HS-5 (cell line): ENCODE data around the gene MCM10.

Experiments used
- DNase-seq: peaks from one replicate; pipeline ENCODE4 v3.0.0-alpha.2; 2012; ENCODE audit warnings: low read depth

The MCM10 gene

GRCh38 chr10:13165177-13165576 lies 3.8 kb downstream of the MCM10 start:
- DNase-seq, result no peak

DNA sequence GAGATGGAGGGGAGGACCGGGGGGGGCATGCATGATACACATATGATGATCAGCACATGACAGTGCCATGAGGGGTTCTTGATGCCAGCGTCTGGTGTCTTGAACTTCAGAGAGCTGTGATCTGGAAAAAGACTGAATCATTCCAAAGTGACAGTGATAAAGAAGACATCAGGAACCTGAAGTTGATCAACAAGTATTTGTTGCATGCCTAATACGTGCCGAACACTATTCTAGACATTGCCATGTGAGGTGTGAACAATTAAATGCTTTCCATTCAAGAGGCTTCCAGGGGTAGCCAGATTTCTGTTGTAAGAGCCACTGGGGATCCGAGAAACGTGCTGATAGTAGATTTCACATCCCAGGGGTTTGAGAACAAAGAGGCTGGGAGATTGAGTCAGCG lies 6.2 kb downstream of the MCM10 start:
- no peak for DNase-seq

DNA sequence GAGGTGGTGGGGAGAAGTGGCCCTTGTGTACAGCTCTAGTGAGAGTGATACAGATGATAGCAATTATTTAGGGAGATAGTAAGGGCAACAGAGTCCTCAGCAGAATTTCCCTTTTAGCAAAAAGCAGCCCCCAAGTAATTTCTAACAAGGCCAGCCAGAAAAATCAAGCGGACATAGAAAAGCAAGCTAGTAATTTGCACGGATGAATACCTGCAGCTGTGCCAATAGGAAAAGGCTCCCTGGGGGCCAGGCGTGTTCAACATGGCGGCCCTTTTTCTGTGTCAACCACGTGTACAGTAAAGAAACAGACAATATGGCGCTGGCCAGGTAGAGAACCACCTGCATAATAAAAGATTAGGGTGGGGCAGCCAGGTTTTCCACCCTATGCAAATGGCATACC lies 7.4 kb downstream of the MCM10 start:
- DNase-seq, result no peak

GRCh38 chr10:13173616-13174015 lies 12.3 kb downstream of the MCM10 start:
- DNase-seq, result no peak

DNA sequence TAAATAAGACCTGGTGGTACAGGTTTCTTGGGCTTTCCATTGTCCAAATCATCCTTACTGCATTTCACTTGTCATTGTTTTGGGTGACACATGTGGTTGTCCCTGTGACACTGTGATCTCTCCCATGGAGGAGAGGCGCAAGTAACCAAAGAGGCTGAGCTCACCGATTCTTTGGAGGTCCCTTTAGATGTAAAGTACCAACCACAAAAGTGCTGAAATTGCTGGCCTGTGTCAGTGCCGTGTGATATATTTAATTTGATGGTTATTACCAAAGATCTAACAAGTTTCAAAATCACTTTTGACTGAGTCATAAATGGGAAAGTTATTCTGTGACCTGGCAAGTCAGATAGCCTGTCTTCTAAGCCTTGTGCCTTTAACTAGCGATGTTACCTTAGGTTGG lies 19.4 kb downstream of the MCM10 start:
- no peak for DNase-seq

DNA sequence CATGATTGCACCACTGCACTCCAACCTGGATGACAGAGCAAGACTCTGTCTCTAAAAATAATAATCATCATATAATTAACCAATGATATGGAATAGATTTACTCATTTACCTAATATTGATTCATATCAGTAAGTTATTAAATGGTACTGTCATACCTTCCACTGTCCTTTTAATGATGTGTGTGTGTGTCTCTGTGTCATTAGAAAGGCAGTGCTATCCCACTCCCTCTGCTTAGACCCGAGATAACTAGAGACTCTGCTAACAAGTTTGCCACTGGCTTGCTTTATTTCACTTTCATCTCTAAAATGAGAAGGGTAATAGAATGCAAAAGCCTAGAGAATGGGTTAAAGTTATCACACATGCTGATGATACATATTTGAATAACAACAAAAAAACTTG lies 21.1 kb downstream of the MCM10 start:
- no peak for DNase-seq

DNA sequence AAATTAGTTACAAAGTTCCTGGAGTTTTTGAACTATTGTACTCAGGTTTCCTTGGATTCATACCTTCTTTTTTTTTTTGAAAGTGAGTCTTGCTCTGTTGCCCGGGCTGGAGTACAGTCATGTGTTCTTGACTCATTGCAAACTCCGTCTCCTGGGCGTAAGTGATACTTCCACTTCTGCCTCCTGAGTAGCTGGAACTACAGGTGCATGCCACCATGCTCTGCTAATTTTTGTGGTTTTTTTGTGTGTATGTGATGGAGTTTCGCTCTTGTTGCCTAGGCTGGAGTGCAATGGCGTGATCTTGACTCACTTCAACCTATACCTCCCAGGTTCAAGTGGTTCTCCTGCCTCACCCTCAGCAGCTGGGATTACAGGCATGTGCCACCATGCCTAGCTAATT lies 22.3 kb downstream of the MCM10 start:
- DNase-seq, result no peak

DNA sequence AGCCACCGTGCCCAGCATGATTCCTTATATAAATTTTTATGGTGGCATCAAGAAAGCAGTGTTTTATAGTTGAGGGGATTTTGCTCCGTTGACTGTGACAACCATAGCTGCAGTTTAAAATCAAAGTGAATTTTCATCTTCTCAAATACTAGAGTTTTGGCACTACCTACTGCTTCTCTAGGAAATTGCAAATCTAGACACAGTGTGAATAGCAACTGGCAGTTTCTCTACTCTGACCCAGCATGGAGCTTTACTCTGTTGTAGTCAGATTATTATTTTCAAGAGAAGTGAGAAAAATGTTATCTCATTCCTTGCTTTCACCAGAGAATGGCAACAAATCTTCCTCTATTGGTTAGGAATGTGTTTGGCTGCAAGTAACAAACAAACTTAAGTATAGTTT lies 22.9 kb downstream of the MCM10 start:
- DNase-seq, result no peak

DNA sequence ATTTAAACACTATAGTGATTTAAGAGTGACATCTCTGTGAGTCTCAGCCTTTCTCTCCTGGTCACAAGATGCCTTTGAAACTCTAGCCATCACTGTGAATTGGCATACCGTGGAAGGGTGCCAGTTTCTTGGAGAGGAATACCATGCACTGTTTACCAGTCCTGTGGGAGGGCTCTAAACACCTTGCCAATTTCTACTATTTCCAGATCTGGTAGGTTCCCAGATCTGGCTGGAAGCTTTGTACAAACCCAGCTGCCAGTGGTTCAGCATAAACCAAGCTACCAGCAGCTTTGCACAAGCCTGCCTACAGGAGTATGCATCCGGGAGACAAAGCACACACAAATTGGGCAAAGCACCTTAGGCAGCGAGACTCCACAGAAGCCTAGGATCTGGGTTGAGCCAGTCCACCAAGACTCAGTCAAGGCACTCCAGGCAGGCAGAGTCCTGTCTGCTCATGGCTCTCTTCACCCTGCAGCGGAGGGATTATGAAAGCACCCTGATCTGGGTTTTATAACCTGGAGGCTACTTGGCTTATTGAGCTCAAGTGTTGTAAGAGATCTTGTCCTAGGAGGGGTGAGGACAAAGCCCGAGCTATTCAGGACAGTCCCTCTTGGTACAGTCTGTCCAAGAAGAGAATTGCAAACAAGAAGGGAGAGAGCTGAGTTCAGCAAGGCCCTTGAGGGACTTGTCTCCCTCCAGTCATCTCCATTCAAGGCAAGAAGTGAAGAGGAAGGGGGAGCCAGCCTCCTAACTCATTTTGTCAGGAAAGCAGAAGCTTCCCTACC lies 23.6 kb downstream of the MCM10 start:
- no peak for DNase-seq

GRCh38 chr10:13187135-13187534 lies 25.8 kb downstream of the MCM10 start:
- DNase-seq, result no peak

DNA sequence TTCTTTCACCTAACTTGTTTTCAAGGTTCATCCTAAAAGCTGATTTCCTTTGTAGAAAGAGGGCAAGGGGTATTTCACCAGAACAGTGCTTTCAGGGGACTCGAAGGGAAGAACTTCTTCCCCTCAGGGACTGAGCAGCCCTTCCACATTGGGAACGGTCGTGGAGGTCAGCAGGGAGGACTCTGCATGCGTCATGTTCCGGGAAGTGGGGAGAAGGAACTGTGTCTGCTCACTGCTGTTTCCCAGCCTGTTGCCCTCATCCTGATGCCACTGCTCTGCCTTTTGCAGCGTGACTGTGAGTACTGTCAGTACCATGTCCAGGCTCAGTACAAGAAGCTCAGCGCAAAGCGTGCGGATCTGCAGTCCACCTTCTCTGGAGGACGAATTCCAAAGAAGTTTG lies 27.2 kb downstream of the MCM10 start:
- DNase-seq, result no peak

DNA sequence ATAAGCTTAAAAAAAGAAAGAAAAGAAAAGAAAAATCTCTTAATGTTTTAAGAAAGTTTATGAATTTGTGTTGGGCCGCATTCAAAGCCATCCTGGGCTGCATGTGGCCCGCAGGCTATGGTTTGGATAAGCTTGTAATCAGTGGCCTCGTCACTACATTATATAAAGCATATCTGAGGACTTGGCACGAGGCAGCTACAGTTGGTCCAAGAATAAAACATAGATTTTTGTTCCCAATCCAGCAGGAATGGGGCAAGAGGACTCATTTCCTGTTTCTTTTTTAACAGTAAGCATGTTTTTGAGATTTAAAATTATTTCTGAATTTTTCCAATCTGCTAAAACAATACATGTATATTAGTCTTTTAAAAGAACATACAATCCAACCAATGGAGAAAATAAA lies 28.6 kb downstream of the MCM10 start:
- no peak for DNase-seq

DNA sequence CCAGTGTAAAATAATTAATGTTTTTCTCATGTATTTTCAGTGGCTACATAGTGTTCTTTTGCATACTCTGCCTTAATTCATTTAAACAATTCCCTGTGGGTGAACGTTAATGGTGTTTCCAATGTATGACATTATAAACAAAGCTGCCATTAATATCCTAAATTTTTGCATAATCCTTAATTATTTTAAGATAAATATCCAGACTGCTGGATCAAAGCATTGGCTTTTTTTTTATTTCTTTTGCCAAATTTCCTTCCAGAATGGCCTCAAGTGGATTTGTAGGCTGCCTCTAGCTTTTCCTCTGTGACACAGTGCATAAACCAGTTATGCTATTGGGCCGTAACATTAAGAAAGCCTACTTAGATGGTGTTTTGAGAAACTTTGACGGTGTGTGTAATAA lies 29.5 kb downstream of the MCM10 start:
- DNase-seq, result no peak

DNA sequence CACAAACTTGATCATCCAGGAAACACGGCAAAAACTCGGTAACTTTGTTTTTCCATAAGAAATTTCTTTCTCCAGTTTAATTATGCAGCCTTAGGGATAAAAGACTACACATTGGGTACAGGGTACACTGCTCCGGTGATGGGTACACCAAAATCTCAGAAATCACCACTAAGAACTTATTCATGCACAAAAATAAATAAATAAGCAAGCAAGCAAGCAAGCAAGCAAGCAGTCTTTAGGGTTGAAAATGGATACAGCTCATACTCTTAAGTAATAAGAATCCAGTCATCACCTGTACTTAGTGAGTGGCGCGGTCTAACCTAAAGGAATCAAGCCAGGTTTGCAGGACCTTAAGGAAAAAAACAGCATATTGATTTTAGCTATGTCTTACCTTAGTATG lies 30.0 kb downstream of the MCM10 start:
- DNase-seq, result no peak

GRCh38 chr10:13193637-13194036 lies 32.3 kb downstream of the MCM10 start:
- DNase-seq, result no peak

DNA sequence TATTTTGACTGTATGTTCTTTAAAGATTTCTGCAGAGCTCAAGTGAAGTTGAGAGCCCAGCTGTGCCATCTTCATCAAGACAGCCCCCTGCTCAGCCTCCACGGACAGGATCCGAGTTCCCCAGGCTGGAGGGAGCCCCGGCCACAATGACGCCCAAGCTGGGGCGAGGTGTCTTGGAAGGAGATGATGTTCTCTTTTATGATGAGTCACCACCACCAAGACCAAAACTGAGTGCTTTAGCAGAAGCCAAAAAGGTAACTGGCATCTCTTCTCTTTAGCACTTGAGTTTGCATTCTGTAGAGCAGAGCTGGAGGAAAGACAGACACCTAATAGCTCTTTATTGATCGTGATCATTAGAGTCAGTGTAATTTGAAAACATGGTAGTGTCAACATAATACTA lies 33.7 kb downstream of the MCM10 start:
- no peak for DNase-seq

DNA sequence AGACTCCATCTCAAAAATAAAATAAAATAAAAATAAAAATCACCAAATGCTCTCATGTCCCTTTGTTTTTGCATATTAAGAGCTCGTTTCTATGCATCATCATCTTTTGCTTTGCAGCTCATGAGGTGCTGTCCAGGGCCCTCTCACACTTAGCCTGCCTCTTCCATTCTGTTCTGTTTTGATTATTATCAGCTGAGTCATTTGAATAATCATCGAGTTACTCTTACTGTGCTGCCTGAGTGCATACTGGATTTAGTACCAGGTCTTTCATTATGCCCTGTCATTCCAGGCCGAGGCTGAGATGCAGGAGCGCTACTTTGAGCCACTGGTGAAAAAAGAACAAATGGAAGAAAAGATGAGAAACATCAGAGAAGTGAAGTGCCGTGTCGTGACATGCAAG lies 39.8 kb downstream of the MCM10 start:
- DNase-seq, result no peak

- DNase-seq, result no peak
These were observed 44.7 kb downstream of the MCM10 start for GRCh38 chr10:13206091-13206490.

DNA sequence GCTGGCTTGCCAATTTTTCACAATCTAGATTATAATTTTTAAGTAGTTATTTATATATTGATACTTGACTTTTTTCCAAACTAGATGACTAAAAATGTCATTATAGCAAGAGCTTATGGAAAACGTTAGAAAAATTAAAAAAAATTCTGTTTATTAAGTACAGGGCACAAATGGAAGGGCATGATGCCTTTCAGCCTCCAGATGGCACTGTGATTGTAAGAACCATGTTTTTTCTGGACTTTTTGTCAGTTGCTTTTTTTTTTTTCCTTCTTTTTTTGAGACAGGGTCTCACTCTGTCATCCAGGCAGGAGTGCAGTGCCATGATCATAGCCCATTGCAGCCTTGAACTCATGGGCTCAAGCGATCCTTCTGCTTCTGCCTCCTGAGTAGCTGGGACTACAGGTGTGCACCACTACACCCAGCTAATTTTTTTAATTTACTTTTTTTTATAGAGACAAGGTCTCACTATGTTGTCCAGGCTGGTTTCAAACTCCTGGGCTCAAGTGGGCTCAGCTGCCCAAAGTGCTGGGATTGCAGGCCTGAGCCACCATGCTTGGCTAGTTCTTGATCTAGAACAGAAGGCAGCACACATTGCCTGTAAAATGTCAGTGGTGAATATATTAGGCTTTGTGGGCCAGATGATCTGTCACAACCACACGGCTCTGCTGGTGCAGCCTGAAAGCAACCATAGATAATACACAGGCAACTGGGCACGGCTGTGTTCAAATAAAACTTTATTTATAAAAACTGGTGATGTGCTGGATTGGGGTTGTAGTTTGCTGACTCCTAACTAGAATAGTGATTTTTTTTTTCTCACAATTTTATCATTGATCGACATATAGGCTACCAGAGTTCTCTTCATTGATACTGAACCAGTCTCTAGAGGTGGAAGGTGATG lies 45.4 kb downstream of the MCM10 start:
- DNase-seq, result no peak

DNA sequence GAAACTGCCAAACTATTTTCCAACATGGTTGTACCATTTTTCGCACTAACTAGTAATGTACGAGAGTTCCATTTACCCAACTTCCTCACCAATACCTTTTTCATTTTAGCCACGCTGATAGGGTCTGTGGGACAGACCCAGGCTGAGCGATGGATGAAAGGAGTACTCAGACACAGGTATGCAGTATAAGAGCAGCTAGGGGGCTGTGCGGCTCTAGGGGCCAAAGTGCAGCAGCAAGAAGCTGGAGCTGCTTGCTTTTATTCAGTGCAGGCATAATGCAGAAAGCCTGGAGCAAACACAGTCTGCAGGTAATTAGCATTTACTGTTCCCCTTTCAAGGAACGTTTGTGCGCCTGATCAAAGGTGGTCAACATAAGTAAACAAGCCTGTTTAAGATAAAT lies 51.8 kb downstream of the MCM10 start:
- no peak for DNase-seq

DNA sequence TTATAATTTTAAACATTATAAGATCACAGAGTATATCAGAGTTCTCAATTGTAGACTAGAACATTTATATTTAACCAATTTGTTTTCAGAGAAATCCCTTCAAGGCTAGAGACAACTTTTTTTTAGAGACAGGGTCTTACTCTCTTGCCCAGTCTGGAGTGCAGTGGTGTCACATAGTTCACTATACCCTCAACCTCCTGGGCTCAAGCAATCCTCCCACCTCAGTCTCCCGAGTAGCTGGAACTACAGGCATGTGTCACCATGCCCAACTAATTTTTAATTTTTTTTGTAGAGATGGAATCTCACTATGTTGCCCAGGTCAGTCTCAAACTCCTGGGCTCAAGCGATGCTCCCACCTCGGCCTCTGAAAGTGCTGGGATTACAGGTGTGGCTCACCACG lies 57.5 kb downstream of the MCM10 start:
- DNase-seq, result no peak

- DNase-seq, result no peak
These were observed 58.6 kb downstream of the MCM10 start for GRCh38 chr10:13219685-13220670.
